IPS-18c (cell line): ENCODE results near the gene DIAPH2.
"Not testable (repeated sequence)": the region's sequence is repeated elsewhere in the genome, so short reads cannot be mapped to it uniquely, and the experiment has no call there.

Source experiments
- H3K4me3 ChIP-seq: 2 replicates; pipeline ENCODE4 v1.7.0; 2013; ENCODE audit warnings: low read depth, mild to moderate bottlenecking, low read length, moderate library complexity; ENCODE audit not compliant: insufficient read depth
- H3K9me3 ChIP-seq: one replicate; pipeline ENCODE4 v1.6.1; 2013; ENCODE audit warnings: mild to moderate bottlenecking, low read length, moderate library complexity; ENCODE audit not compliant: control insufficient read depth, insufficient read depth

DIAPH2 gene

GRCh38 chrX:96764864-96765263 is 80.2 kb downstream of the DIAPH2 start:
- no peaks in the 10 kb centered on the region for H3K9me3 ChIP-seq
- H3K4me3 ChIP-seq = no peak overlapping the region

- Histone ChIP-seq H3K4me3 (no peak overlapping the region), H3K9me3 (no peaks in the 10 kb centered on the region)
Observed at GRCh38 chrX:96770315-96770714, 85.7 kb downstream of the DIAPH2 start.

GRCh38 chrX:96771486-96771885 is 86.8 kb downstream of the DIAPH2 start:
- Histone ChIP-seq H3K9me3 (no peaks in the 10 kb centered on the region), H3K4me3 (no peak overlapping the region)

DNA sequence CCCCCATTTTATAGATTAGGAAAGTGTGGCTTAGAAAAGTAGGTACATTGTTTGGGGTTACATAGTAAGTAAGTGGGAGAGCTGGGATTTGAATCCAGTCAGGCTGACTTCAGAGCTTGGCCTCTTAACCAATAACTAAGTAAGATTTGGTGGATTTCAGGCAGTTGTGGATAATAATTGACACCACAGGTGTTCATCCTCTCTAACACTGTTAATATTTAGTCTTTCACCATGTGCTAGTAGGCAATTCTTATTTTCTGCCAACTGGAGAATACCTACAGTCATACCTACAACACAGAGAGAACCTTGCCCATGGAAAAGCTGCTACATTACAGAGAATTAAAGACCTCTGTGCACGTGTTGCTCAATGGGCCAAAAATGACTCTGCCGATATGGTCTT is 89.5 kb downstream of the DIAPH2 start:
- Histone ChIP-seq H3K9me3 (no peaks in the 10 kb centered on the region), H3K4me3 (no peak overlapping the region)

- Histone ChIP-seq H3K4me3 (no peak overlapping the region), H3K9me3 (no peaks in the 10 kb centered on the region)
Observed at GRCh38 chrX:96776966-96777365, 92.3 kb downstream of the DIAPH2 start.

GRCh38 chrX:96791559-96791958 is 106.9 kb downstream of the DIAPH2 start:
- H3K9me3 ChIP-seq = no peaks in the 10 kb centered on the region

DNA sequence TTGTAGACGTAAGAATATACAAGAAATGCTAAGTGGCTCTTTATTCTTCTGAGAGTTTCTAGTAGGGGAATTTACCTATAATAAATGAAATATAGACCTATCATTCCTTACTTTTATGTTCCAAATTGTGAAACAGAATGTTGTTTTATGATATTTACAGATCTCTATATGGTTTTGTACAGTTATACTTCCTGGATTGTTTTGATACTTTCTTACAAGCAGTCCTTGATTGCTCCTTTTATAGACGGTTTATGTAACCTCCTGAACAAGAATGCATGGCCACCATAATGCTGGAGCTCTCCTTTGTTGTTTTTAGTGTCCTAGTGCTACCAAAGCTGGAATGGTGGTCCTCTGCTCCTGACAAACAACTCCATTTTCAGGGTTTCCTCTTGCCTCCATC is 107.4 kb downstream of the DIAPH2 start:
- no peaks in the 10 kb centered on the region for H3K9me3 ChIP-seq
- no peak overlapping the region for H3K4me3 ChIP-seq

More at GRCh38 chrX:96791559-96791958, 106.9 kb downstream of the DIAPH2 start:
- no peak overlapping the region for H3K4me3 ChIP-seq

- Histone ChIP-seq H3K9me3 (no peaks in the 10 kb centered on the region), H3K4me3 (no peak overlapping the region)
Observed at GRCh38 chrX:96798982-96799381, 114.3 kb downstream of the DIAPH2 start.

GRCh38 chrX:96807318-96807717 is 122.7 kb downstream of the DIAPH2 start:
- no peak overlapping the region for H3K4me3 ChIP-seq
- H3K9me3 ChIP-seq = no peaks in the 10 kb centered on the region

- Histone ChIP-seq H3K9me3 (no peaks in the 10 kb centered on the region), H3K4me3 (no peak overlapping the region)
Observed at GRCh38 chrX:96820935-96821334, 136.3 kb downstream of the DIAPH2 start.

- no peak overlapping the region for H3K4me3 ChIP-seq
- no peaks in the 10 kb centered on the region for H3K9me3 ChIP-seq
Observed at GRCh38 chrX:96824166-96824565, 139.5 kb downstream of the DIAPH2 start.

GRCh38 chrX:96833333-96833732 is 148.7 kb downstream of the DIAPH2 start:
- Histone ChIP-seq H3K9me3 (no peaks in the 10 kb centered on the region), H3K4me3 (no peak overlapping the region)

GRCh38 chrX:96834137-96834536 is 149.5 kb downstream of the DIAPH2 start:
- H3K4me3 ChIP-seq = no peak overlapping the region
- no peaks in the 10 kb centered on the region for H3K9me3 ChIP-seq

GRCh38 chrX:96835660-96836289 is 151.1 kb downstream of the DIAPH2 start:
- Histone ChIP-seq H3K9me3 (no peaks in the 10 kb centered on the region), H3K4me3 (no peak overlapping the region)

GRCh38 chrX:96837808-96838207 is 153.2 kb downstream of the DIAPH2 start:
- no peak overlapping the region for H3K4me3 ChIP-seq

GRCh38 chrX:96838537-96838936 is 153.9 kb downstream of the DIAPH2 start:
- no peak overlapping the region for H3K4me3 ChIP-seq

More at GRCh38 chrX:96837808-96838207, 153.2 kb downstream of the DIAPH2 start:
- no peaks in the 10 kb centered on the region for H3K9me3 ChIP-seq

GRCh38 chrX:96841325-96841724 is 156.7 kb downstream of the DIAPH2 start:
- Histone ChIP-seq H3K9me3 (no peaks in the 10 kb centered on the region), H3K4me3 (no peak overlapping the region)

More at GRCh38 chrX:96838537-96838936, 153.9 kb downstream of the DIAPH2 start:
- H3K9me3 ChIP-seq = no peaks in the 10 kb centered on the region

- not testable (repeated sequence) for H3K9me3 ChIP-seq, H3K4me3 ChIP-seq
Observed at GRCh38 chrX:96841866-96842265, 157.2 kb downstream of the DIAPH2 start.

DNA sequence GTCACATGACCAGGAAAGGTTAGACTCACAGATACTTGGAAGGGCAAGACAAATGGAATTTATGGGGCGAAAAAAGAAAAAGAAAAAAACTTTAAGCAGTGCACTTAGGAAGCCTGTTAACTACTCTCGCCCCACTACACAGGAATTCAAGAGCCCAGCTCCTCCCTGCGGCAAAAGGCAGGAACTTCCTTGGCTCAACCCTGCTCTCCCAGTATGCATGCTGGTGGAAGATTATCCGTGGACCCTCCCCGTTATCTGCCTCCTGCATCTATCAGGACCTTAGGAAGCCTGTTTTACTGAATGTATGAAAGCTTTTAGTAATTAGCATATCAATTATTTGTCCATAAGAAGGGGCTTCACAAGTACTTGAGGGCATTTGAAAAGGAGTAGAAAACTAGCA is 158.9 kb downstream of the DIAPH2 start:
- Histone ChIP-seq H3K9me3 (no peaks in the 10 kb centered on the region), H3K4me3 (no peak overlapping the region)
